ENCODE data around the gene CFAP47. TPM values are rescaled to one million over a fixed set of nuclear protein-coding genes. Genes with fewer than 3 reads are reported as not detected.

CFAP47 gene
- total RNA-seq, 1 donor from 2014 or later = 4.1 TPM

- ATAC-seq (no peak), DNase-seq (no peak)
- no peak overlapping the region for H3K4me3 ChIP-seq
- no peaks in the 10 kb centered on the region for H3K27me3 ChIP-seq (ENCODE audit: low read depth)
- H3K9me3 ChIP-seq = no peaks in the 10 kb centered on the region
- H3K27ac ChIP-seq = no peak overlapping the region
- intact Hi-C loops (cut with DNase I) = no loop called here
- no peaks in the 10 kb centered on the region for H3K4me1 ChIP-seq
- no peaks in the 10 kb centered on the region for H3K36me3 ChIP-seq
- TF ChIP-seq, protein P1, sequence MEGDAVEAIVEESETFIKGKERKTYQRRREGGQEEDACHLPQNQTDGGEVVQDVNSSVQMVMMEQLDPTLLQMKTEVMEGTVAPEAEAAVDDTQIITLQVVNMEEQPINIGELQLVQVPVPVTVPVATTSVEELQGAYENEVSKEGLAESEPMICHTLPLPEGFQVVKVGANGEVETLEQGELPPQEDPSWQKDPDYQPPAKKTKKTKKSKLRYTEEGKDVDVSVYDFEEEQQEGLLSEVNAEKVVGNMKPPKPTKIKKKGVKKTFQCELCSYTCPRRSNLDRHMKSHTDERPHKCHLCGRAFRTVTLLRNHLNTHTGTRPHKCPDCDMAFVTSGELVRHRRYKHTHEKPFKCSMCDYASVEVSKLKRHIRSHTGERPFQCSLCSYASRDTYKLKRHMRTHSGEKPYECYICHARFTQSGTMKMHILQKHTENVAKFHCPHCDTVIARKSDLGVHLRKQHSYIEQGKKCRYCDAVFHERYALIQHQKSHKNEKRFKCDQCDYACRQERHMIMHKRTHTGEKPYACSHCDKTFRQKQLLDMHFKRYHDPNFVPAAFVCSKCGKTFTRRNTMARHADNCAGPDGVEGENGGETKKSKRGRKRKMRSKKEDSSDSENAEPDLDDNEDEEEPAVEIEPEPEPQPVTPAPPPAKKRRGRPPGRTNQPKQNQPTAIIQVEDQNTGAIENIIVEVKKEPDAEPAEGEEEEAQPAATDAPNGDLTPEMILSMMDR (IDR thresholded peaks at IDR 0.05) = no peak
These were observed 429.0 kb downstream of the CFAP47 start for GRCh38 chrX:36348509-36348908.

DNA sequence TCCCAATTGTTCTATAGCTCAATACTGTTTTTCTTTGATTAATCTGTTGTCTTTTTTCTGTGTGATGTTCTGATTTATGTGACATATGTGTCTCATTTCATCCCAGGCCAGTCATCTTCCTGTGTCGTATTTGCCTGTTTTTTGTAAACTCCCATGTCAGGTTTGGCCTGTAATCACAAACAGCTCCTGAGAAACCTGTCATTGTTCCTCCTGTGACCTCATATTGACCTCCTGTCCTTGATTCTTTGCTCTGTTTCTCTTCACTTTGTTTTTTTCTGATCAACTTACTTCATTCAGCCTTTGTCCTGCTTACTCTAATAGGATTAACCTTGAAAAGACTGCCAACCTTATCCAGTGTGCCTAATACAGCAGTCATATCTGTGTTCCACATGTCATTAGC, 438.3 kb downstream of the CFAP47 start:
- Histone ChIP-seq H3K4me3 (no peak overlapping the region), H3K4me1 (no peaks in the 10 kb centered on the region), H3K9me3 (no peaks in the 10 kb centered on the region), H3K27me3 (ENCODE audit: low read depth) (no peaks in the 10 kb centered on the region), H3K27ac (no peak overlapping the region), H3K36me3 (no peaks in the 10 kb centered on the region)
- TF ChIP-seq, protein P1 (IDR thresholded peaks at IDR 0.05) = no peak
- DNase-seq = no peak
- ATAC-seq = no peak
- intact Hi-C loops (cut with DNase I) = no loop called here

- TF ChIP-seq, protein P1 (IDR thresholded peaks at IDR 0.05) = no peak
- Histone ChIP-seq H3K9me3 (no peaks in the 10 kb centered on the region), H3K27ac (no peak overlapping the region), H3K4me3 (no peak overlapping the region), H3K4me1 (no peaks in the 10 kb centered on the region), H3K27me3 (ENCODE audit: low read depth) (no peaks in the 10 kb centered on the region), H3K36me3 (no peaks in the 10 kb centered on the region)
- DNase-seq (no peak), ATAC-seq (no peak)
- intact Hi-C loops (cut with DNase I) = no loop called here
These were observed 444.7 kb downstream of the CFAP47 start for GRCh38 chrX:36364262-36364661.

GRCh38 chrX:36383495-36383894, 464.0 kb downstream of the CFAP47 start:
- ATAC-seq (no peak), DNase-seq (no peak)
- intact Hi-C loops (cut with DNase I) = no loop called here
- Histone ChIP-seq H3K9me3 (no peaks in the 10 kb centered on the region), H3K4me1 (no peaks in the 10 kb centered on the region), H3K27me3 (ENCODE audit: low read depth) (no peaks in the 10 kb centered on the region), H3K27ac (no peak overlapping the region), H3K4me3 (no peak overlapping the region), H3K36me3 (no peaks in the 10 kb centered on the region)
- TF ChIP-seq, protein P1 (IDR thresholded peaks at IDR 0.05) = no peak

GRCh38 chrX:36388901-36389300, 469.4 kb downstream of the CFAP47 start:
- TF ChIP-seq, protein P1 (IDR thresholded peaks at IDR 0.05) = no peak
- H3K27me3 ChIP-seq (ENCODE audit: low read depth) = no peaks in the 10 kb centered on the region
- ATAC-seq (no peak), DNase-seq (no peak)
- H3K4me1 ChIP-seq = no peaks in the 10 kb centered on the region
- no peaks in the 10 kb centered on the region for H3K36me3 ChIP-seq
- H3K27ac ChIP-seq = no peak overlapping the region
- no peak overlapping the region for H3K4me3 ChIP-seq
- H3K9me3 ChIP-seq = no peaks in the 10 kb centered on the region
- intact Hi-C loops (cut with DNase I) = no loop called here

DNA sequence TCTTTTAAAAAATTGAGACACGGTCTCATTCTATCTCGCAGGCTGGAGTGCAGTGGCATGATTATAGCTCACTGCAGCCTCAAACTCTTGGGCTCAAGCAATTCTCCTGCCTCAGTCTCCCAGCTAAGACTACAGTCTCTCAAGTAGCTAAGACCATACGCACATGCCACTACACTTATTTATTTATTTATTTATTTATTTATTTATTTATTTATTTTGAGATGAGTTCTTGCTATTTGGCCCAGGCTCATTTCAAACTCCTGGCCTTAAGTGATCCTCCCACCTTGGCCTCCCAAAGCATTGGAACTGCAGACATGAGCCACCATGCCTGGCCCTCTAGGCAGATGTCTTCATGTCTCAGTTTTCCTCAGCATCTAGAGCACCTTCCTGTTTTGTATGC, 482.2 kb downstream of the CFAP47 start:
- DNase-seq (no peak), ATAC-seq (no peak)
- Histone ChIP-seq H3K4me3 (no peak overlapping the region), H3K4me1 (no peaks in the 10 kb centered on the region), H3K27me3 (ENCODE audit: low read depth) (no peaks in the 10 kb centered on the region), H3K36me3 (no peaks in the 10 kb centered on the region), H3K9me3 (no peaks in the 10 kb centered on the region), H3K27ac (no peak overlapping the region)
- intact Hi-C loops (cut with DNase I) = no loop called here
- TF ChIP-seq, protein P1 (IDR thresholded peaks at IDR 0.05) = no peak
